Pancreas (tissue), 10 donors: ENCODE results near the gene UCKL1. TPM values are rescaled to one million over a fixed set of nuclear protein-coding genes. Genes with fewer than 3 reads are reported as not detected.
A peak's percentile ranks its signal among the peaks of the same experiment; 100 is the strongest.

Source experiments
- ATAC-seq, 4 donors: fragments of 200-7000 bp; cut with Tn5 transposase; one replicate each; pipeline versions ENCODE4 v1.8.0 to v1.9.1; 2020; ENCODE audit warnings: mild to moderate bottlenecking in 4 of 4, moderate library complexity in 4 of 4
- DNase-seq, 6 donors: peaks; one replicate each; pipeline ENCODE4 v3.0.0-alpha.2; 2020
- FAIRE-seq: peaks from 2 replicates; lab custom pipeline; 2012; peaks lifted over from hg19 to GRCh38; lab: Jason Lieb, UNC
- H3K27ac ChIP-seq, 4 donors: fragments of 200-600 bp; sonication (generic); 1 replicate in 3 of 4; 2 replicates in 1 of 4; pipeline versions ENCODE4 v1.5.0 to v1.8.0; 2020
- H3K27me3 ChIP-seq, 4 donors: fragments of 200-600 bp; one replicate each; pipeline ENCODE4 v1.8.0; 2021
- H3K36me3 ChIP-seq, 3 donors: fragments of 200-600 bp; sonication (generic) in 1 of 3; one replicate each; pipeline versions ENCODE4 v1.5.0 to v1.8.0; 2020 to 2021
- H3K4me1 ChIP-seq, 3 donors: fragments of 200-600 bp; one replicate each; pipeline ENCODE4 v1.8.0; 2021
- H3K4me3 ChIP-seq, 4 donors: fragments of 200-600 bp; sonication (generic) in 2 of 4; one replicate each; pipeline versions ENCODE4 v1.5.0 to v1.8.0; 2020 to 2021
- H3K9me3 ChIP-seq, 4 donors: fragments of 200-600 bp; one replicate each; pipeline ENCODE4 v1.8.0; 2021
- WGBS, 2 donors: extraction: QIAGEN DNeasy Blood & Tissue Kit; methylation state at CpG; one replicate each; pipeline ENCODE4 v1.1.7; 2013; 5-methylcytosine and 5-hydroxymethylcytosine counted together
- intact Hi-C, 3 donors: fragments of 100-400 bp; cut with DNase I; formaldehyde crosslinking; loops; one replicate each; pipeline versions ENCODE4 v1.11.1 to v1.14.2; 2022
- polyA plus RNA-seq, 2 donors: library from polyadenylated mRNA; stranded (reverse); fragments of 200-250 nt; gene quantifications; one replicate each; pipeline ENCODE4 v1.2.3, GENCODE V29; 2013
- total RNA-seq, 6 donors: library from RNA; stranded (reverse); fragmentation: NEBNext Ultra II Directional in 4 of 6; extraction: Animal tissue kit (Norgen Biotek cat#: 25700) in 4 of 6; gene quantifications; one replicate each; pipeline versions ENCODE4 v1.2.1 to v1.2.4, GENCODE V29; 2021 to 2023
- TF ChIP-seq, protein P1 (sequence below), 4 donors: fragments of 200-600 bp; sonication (generic) in 3 of 4; IDR thresholded peaks; one replicate each; pipeline versions ENCODE4 v1.5.0 to v1.8.0; 2021; ENCODE audit warnings: antibody characterized with exemption in 4 of 4
- donor health status: healthy with polysubstance abuse.
- donor health status: DM: no; HTN: no; CAD: no; lungs with moderate emphysema.
- donor health status: DM: no; HTN: no; CAD: no.
- donor health status: control.
- donor health status: control.
- donor health status: Bipolar disorder and iron deficiency.
- donor health status: DM: yes; HTN: yes; CAD: no.
- donor health status: DM: no; HTN: no; CAD: no.
- donor health status: DM: no; HTN: no; CAD: no.
- donor health status: DM: yes; HTN: yes; CAD: no.

UCKL1 gene
- total and polyA plus RNA-seq, 8 donors = 13.9 to 84.7 (median 18.1) TPM

DNA sequence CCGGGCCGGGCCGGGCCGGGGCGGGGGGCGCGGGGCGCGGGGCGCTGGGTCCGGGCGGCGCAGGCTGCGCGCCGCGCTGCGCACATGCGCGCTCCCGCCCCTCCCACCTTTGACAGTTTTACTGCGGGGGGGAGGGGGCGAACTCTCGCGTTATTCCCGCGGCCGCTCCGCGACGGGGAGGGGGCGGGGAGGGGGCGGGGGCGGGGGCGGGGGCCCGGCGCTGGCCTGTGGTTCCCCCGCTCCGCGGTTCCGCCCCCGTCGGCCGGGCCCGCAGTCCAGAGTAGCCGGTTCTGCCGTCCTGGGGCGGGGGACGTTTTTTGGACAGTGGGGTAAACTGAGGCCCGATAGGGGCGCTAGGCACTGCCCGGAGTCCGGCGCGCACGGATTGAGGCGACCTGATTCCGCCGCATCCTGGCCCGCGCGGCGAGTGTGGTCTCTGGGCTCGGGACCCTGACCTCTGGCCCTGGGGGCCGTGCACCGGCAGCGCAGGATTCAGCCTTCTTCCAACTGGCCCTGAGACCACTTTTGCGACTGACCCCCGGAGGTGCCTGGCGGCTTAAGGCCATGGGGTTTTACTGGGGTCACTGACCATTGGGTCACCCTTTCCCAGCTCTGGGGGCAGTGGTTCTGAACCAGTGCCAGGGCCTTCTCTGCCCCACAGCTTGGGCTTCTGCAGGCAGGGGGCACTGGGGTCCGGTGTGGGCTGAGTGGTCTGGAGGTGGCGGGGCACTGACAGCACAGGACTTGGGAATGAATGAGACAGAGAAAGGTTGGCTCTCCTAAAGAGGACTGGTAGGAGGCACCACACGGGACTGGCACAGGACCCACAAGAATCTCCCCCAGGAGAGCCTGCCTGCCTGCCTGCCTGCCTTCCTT is 13.9 kb upstream of the UCKL1 start, which contains the start of gene ZNF512B:
Gene ZNF512B (minus strand): TSS at position 93 of the 876 bp plus-strand sequence. CDS start 1,980 bp downstream, outside the sequence.
- no peak for FAIRE-seq
- 3 to 4% methylated on average over 41 to 62 of the region's 73 CpGs for WGBS, 2 donors
- TF ChIP-seq, protein P1, sequence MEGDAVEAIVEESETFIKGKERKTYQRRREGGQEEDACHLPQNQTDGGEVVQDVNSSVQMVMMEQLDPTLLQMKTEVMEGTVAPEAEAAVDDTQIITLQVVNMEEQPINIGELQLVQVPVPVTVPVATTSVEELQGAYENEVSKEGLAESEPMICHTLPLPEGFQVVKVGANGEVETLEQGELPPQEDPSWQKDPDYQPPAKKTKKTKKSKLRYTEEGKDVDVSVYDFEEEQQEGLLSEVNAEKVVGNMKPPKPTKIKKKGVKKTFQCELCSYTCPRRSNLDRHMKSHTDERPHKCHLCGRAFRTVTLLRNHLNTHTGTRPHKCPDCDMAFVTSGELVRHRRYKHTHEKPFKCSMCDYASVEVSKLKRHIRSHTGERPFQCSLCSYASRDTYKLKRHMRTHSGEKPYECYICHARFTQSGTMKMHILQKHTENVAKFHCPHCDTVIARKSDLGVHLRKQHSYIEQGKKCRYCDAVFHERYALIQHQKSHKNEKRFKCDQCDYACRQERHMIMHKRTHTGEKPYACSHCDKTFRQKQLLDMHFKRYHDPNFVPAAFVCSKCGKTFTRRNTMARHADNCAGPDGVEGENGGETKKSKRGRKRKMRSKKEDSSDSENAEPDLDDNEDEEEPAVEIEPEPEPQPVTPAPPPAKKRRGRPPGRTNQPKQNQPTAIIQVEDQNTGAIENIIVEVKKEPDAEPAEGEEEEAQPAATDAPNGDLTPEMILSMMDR (IDR thresholded peaks at IDR 0.05) = no peak
- Histone ChIP-seq H3K36me3 (no peaks in the 10 kb centered on the region), H3K4me1 (peaks cover 0 to 9% (median 0%) of the 10 kb centered on the region in 3 donors), H3K9me3 (no peaks in the 10 kb centered on the region), H3K27ac (peak within 1 kb of the TSS in 2 of 4 donors; percentile 16 to 42), H3K4me3 (peak within 1 kb of the TSS; percentile 44 to 67 (median 58)), H3K27me3 (no peaks in the 10 kb centered on the region)
- peak; percentile 69 to 86 (median 80) for DNase-seq
- intact Hi-C loops = loop anchor here in 1 of 3 donors (5.0 to 10.0 kb wide), 2 partner anchors 188 to 425 kb away; partner anchors contain the start of gene SRMS
- ATAC-seq = peak; percentile 62 to 76 (median 64)

DNA sequence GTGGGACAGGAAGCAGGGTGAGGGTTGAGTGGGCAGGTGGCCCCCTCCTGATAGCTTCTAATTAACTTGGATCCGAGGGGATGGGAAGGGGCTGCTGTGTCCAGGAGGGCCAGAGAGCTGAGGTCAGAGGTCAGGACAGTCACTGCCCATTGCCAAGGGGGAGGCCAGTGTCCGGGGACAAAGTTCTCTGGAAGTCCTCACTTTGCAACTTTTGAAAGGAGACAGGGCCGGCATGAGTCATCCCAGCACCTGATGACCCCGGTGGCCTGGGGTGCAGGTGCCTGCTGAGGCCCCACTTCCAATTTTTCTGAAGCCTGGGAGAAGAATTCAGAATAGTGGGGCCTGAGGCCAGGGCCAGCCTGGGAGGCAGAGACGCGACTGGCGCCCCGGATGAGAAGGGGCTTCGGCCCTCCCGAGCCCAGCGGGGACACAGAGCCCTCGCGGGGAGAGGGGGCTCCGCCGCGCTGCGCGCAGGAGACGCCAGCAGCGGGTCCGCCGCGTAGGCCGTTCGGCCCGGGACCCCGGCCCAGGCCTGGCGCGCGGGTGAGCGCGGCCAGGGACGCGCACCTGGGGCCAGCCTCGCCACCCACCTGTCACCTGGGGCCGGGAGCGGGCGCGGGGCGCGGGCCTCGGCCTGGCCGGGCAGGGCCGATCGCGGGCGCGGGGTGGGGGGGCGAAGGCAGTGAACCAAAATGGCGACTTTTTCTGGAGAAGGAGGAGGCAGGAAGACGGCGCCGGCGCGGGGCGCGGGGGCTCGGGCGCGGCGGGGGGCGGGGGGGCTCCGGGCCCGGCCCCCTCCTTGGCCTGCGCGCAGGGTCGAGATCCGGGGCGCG is 12.9 kb upstream of the UCKL1 start:
- no peak for FAIRE-seq
- Histone ChIP-seq H3K27me3 (no peaks in the 10 kb centered on the region), H3K36me3 (peaks cover 0 to 2% (median 0%) of the 10 kb centered on the region in 3 donors), H3K27ac (peak overlapping the region in 2 of 4 donors; percentile 16 to 42), H3K9me3 (no peaks in the 10 kb centered on the region), H3K4me1 (peaks cover 0 to 9% (median 0%) of the 10 kb centered on the region in 3 donors), H3K4me3 (peak overlapping the region; percentile 18 to 67 (median 58))
- WGBS, 2 donors = 1 to 2% methylated on average over 43 to 70 of the region's 70 CpGs
- peak; percentile 22 to 81 (median 60) for DNase-seq
- ATAC-seq = peak in 1 of 4 donors; percentile 13
- TF ChIP-seq, protein P1 (IDR thresholded peaks at IDR 0.05) = no peak
- intact Hi-C loops = loop anchor here in 1 of 3 donors (10.0 kb wide), 1 partner anchor 424 kb away; the partner anchor contains the start of gene SRMS

DNA sequence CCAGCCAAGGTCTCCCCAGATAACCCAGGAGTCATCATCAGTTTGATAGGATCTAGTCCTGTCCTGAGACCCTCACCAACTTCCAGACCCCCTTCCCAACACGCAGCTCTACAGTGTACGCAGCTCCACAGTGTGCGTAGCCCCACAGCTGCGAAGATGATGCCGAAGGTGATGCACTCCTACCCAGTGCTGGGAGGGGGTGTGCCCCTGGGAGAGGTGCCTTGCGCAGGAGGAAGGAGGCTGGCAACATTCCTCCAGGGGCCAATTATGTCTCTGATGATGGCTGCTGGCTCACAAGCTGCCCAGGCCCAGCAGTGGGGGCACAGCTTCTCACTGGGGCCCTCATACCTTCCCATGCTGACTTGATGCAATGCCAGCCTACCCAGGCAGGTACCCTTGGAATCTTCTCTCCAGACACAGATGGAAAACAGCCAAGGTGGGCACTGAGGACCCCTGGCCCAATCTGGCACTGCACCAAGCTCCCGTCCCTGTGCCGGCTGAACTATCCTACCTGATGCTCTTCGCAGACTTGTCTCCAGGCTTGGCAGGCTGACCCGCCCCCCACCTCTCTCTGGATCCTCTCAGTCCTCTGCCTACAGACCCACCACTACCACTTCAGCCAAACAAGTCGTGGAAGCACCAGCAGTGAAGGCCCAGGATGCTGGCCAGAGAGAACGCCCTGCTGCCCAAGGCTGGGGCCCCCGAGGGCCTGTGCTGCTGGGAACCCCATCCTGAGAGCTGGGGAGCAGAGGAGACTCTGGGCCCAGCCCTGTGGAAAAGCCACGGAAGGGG is 12.1 kb upstream of the UCKL1 start:
- TF ChIP-seq, protein P1 (IDR thresholded peaks at IDR 0.05) = no peak
- intact Hi-C loops = loop anchor here in 1 of 3 donors (10.0 kb wide), 1 partner anchor 424 kb away; the partner anchor contains the start of gene SRMS

More for the DNA sequence above, 12.1 kb upstream of the UCKL1 start:
- Histone ChIP-seq H3K27ac (no peak overlapping the region), H3K4me1 (peaks cover 0 to 7% (median 0%) of the 10 kb centered on the region in 3 donors), H3K36me3 (peaks cover 0 to 10% (median 3%) of the 10 kb centered on the region in 3 donors), H3K27me3 (no peaks in the 10 kb centered on the region), H3K9me3 (no peaks in the 10 kb centered on the region), H3K4me3 (peak overlapping the region in 3 of 4 donors; percentile 49 to 67 (median 67))
- peak in 5 of 6 donors; percentile 13 to 66 (median 35) for DNase-seq
- no peak for ATAC-seq
- WGBS, 2 donors = 79 to 83% methylated on average over 14 of the region's 14 CpGs
- no peak for FAIRE-seq
